ENCODE data around the gene VAMP2. TPM values are rescaled to one million over a fixed set of nuclear protein-coding genes. Genes with fewer than 3 reads are reported as not detected.

VAMP2 gene
- total RNA-seq, 4 donors from 2014 or later = 16.8 to 42.1 (median 21.2) TPM

DNA sequence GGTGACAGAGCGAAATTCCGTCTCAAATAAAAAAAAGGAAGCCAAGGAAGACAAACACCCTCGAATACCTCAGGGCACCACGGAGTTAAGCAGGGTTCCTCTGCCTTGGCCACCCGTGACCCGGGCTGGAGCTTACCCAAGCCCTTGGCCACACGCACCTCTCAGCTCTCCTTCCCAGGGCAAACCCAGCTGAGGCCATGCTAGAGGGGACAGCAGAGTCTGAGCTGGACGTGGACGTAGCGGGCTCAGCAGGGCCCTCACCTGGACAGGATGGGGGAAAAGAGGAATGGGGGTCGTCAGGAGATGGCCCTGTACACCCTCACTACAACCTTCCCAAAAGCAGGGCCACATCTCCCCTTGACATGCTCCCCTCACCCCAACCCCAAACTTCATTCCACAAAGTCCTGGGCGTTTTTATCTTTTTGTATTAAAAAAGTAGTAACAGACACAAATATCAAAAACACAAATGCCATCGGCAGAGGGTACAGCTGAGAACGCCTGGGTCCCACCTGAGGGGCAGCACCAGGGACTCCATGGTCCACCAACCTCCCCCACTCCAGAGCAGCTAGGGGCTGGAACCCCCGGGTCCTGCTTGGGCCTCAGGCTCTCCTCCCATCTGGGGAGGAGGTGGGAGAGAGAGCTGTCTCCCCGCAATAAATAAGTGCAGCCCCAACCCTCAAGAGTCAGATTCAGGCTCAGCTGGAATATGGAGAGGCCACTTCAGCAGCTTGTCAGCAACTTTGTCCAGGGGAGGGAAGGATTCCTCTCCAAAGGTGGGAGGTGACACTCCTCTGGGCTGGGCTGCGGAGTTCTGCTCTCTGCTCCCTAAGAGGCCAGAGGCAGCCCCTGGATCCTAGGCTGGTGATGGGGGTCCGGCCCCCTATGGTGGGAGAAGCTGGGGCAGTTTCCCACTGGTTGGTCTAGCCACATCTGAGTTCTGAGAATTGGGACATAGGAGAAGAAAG, 22.4 kb downstream of the VAMP2 start:
- ATAC-seq (ENCODE audit: low FRiP score) = no peak
- no peak for DNase-seq (ENCODE audit: low spot score)
- TF ChIP-seq, protein P1, sequence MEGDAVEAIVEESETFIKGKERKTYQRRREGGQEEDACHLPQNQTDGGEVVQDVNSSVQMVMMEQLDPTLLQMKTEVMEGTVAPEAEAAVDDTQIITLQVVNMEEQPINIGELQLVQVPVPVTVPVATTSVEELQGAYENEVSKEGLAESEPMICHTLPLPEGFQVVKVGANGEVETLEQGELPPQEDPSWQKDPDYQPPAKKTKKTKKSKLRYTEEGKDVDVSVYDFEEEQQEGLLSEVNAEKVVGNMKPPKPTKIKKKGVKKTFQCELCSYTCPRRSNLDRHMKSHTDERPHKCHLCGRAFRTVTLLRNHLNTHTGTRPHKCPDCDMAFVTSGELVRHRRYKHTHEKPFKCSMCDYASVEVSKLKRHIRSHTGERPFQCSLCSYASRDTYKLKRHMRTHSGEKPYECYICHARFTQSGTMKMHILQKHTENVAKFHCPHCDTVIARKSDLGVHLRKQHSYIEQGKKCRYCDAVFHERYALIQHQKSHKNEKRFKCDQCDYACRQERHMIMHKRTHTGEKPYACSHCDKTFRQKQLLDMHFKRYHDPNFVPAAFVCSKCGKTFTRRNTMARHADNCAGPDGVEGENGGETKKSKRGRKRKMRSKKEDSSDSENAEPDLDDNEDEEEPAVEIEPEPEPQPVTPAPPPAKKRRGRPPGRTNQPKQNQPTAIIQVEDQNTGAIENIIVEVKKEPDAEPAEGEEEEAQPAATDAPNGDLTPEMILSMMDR (IDR thresholded peaks at IDR 0.05) = no peak

DNA sequence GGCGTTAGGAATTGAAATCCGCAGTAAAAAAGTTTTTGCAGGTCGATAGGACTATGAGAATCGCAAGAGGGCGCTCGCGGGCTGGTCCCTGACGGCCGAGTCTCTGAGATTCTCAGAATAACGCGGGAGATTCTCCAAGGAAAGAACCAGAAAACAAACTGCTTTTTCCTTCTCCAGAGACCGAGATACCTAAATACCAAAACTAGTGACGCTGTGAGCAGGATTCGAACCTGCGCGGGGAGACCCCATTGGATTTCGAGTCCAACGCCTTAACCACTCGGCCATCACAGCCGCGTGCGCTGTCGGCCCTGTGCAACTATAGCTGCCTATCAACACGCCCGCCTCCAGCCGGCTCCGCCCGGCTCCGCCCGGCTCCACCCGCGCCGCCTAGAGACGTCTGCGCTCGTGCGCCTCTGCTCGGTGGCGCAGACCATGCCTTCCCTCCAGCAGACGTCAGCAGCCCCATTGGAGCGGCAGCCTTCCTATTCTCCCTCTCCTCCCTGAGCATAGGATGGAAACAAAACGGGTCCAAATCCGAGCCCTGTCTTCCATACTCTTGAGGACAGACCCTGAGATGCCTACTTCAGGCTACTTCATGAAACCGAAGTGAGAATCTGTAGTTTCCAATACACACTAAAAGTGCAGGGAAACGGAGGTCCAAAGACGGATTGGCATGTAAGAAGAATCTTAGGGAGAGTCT, 23.9 kb downstream of the VAMP2 start:
- TF ChIP-seq, protein P1 (IDR thresholded peaks at IDR 0.05) = peak in 2 of 3 donors; percentile 71 to 73
- peak; percentile 70 for DNase-seq (ENCODE audit: low spot score)
- peak; percentile 91 for ATAC-seq (ENCODE audit: low FRiP score)

DNA sequence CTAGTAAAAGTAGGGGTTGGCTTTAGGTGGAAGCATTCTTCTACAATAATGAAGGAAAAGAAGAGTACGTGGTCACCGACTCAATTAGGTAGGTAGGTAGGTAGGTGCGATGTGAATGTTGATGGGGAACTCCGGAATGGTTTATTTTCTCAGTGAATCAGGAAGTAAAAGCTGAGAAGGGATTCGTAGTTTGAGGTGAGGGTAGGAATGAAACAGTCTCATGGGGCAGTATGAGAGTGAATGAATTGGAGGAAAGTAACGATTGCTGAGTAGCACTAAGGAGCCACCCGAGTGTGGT, 24.4 kb downstream of the VAMP2 start:
- DNase-seq (ENCODE audit: low spot score) (no peak), ATAC-seq (ENCODE audit: low FRiP score) (no peak)
- TF ChIP-seq, protein P1 (IDR thresholded peaks at IDR 0.05) = no peak

DNA sequence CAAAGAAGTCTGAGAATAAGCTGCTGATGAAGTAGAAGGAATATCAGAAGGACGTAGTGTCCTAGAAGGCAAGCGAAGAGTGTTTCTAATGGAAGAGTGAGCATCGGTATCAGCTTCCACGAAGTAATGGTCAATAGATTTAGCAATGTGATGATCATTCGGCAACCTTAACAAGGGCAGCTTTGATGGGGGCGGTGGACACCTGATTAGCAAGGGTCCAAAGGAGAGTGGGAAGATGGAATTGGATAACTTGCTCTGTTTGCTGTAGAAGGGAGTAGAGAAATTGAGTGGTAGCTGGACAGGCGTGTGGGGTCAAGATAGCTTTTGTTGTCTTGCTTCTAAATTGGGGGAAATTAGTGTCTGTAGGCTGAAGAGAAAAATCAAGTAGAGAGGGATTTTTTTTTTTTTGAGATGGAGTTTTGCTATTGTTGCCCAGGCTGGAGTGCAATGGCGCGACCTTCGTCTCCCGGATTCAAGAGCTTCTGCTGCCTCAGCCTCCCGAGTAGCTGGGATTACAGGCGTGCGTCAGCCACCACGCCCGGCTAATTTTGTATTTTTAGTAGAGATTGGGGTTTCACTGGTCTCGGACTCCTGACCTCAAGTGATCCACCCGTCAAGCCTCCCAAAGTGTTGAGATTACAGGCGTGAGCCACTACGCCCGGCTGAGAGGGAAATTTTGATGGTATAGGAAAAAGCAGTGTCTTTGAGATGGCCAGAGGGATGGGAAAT, 24.9 kb downstream of the VAMP2 start:
- ATAC-seq (ENCODE audit: low FRiP score) (no peak), DNase-seq (ENCODE audit: low spot score) (no peak)
- TF ChIP-seq, protein P1 (IDR thresholded peaks at IDR 0.05) = no peak

DNA sequence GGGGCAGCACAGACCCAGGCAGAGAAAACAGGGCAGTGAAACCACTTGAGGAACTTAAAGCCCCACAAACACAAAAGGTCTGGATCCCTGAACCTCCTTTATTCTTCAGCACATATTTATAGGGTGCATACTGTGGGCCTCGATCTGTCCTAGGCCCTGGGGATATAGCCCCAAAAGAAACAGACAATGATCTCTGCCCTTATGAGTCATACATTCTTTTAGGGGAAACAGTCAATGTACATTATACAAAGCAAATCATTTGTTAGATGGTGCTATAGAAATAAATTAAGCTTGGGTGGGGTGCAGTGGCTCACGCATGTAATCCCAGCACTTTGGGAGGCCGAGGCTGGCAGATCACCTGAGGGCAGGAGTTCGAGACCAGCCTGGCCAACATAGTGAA, 28.8 kb downstream of the VAMP2 start:
- DNase-seq (ENCODE audit: low spot score) = no peak
- no peak for ATAC-seq (ENCODE audit: low FRiP score)
- TF ChIP-seq, protein P1 (IDR thresholded peaks at IDR 0.05) = no peak

DNA sequence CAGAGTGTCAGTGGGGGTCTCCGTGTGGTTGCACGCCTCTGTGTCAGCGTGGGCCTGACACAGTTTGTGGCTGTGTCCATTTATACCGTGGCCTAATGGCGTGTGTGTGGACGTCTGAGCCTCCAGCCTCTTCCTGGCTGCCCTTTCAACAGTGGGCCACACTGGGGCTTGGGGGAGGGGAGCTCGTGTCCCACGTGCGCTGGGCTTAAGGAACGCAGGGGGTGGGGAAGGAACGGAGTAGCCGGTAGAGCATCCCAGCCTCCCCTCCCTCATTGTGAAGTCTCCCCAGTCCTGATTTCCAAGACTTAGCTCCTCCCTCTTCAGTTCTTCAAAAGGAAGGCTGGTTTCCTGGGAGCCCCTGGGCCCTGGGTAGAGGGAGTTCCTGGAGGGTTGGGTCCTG, 29.3 kb downstream of the VAMP2 start:
- ATAC-seq (ENCODE audit: low FRiP score) (no peak), DNase-seq (ENCODE audit: low spot score) (no peak)
- TF ChIP-seq, protein P1 (IDR thresholded peaks at IDR 0.05) = no peak

All from omental fat pad (tissue), 4 donors.